K562 (cell line): Measurements from ENCODE around the gene NT5DC1. TPM values are rescaled to one million over a fixed set of nuclear protein-coding genes. Genes with fewer than 3 reads are reported as not detected.

Source experiments
- DPF2 ChIP-seq: fragments of 450-650 bp; IDR thresholded peaks from 2 replicates; pipeline ENCODE4 v1.6.1; 2016
- ESRRB ChIP-seq: fragments of 250-450 bp; sonication (Bioruptor Pico); IDR thresholded peaks from 2 replicates; pipeline ENCODE4 v1.5.0; 2020; ENCODE audit warnings: mild to moderate bottlenecking, moderate library complexity, borderline replicate concordance
- GABPB1 ChIP-seq: sonication (generic); formaldehyde crosslinking; IDR thresholded peaks from 2 replicates; pipeline ENCODE4 v1.8.0; 2022; ENCODE audit warnings: mild to moderate bottlenecking, missing genetic modification reagents
- MAFF ChIP-seq: IDR thresholded peaks from 2 replicates; pipeline ENCODE4 v1.6.1; 2012; ENCODE audit warnings: low read length, improper control_type of control experiment
- MCM7 ChIP-seq, 2 experiments: fragments of 450-650 bp; IDR thresholded peaks; 2 replicates each; pipeline ENCODE4 v1.6.1; 2016 to 2018
- NR2C1 ChIP-seq, 2 experiments: fragments of 450-650 bp; IDR thresholded peaks; 2 replicates each; pipeline ENCODE4 v1.6.1; 2017; ENCODE audit warnings: mild to moderate bottlenecking in 2 of 2, antibody characterized with exemption in 1 of 2, inconsistent platforms in 1 of 2, missing compliant biosample characterization in 1 of 2, missing genetic modification characterization in 1 of 2
- SAP30 ChIP-seq: fragments of 200-600 bp; sonication (generic); IDR thresholded peaks from 2 replicates; pipeline ENCODE4 v1.6.1; 2012; ENCODE audit warnings: borderline replicate concordance, low read depth, mild to moderate bottlenecking, moderate library complexity, low read length, control low read depth, inconsistent platforms; ENCODE audit not compliant: insufficient read depth, poor library complexity, severe bottlenecking
- SMARCE1 ChIP-seq: fragments of 450-650 bp; IDR thresholded peaks from 2 replicates; pipeline ENCODE4 v1.7.1; 2016; ENCODE audit warnings: mild to moderate bottlenecking
- TEAD4 ChIP-seq, 2 experiments: sonication (generic) in 1 of 2; formaldehyde crosslinking in 1 of 2; IDR thresholded peaks; 2 replicates each; pipeline versions ENCODE4 v1.6.1 to v1.8.0; 2012 to 2022; ENCODE audit warnings: borderline replicate concordance in 1 of 2, inconsistent platforms in 1 of 2, low read length in 1 of 2, mild to moderate bottlenecking in 1 of 2, missing genetic modification reagents in 1 of 2
- ZNF239 ChIP-seq: fragments of 250-450 bp; sonication (Bioruptor Pico); IDR thresholded peaks from 2 replicates; pipeline ENCODE4 v1.4.0; 2020; ENCODE audit warnings: mild to moderate bottlenecking
- polyA plus RNA-seq, 8 experiments: library from polyadenylated mRNA; depleted of rRNA in 4 of 8; stranded (reverse) in 5 of 8; unstranded in 3 of 8; fragments of >200 nt; fragmentation: Nextera tagmentation in 2 of 8; fragmentation: Illumina TruSeq in 1 of 8; extraction: Ambion mirVana in 2 of 8; extraction: Trizol in 1 of 8; gene quantifications; 2 replicates each; pipeline versions ENCODE4 v1.2.1 to v1.2.3, GENCODE V29; 2011 to 2014; ENCODE audit warnings: inconsistent platforms in 1 of 8, missing spikeins in 1 of 8
- total RNA-seq, 7 experiments: library from RNA; depleted of rRNA in 6 of 7; stranded (reverse); fragments of >200 nt in 6 of 7; fragmentation: Illumina TruSeq in 2 of 7; extraction: Trizol in 2 of 7; gene quantifications; 2 replicates each; pipeline versions ENCODE4 v1.2.1 to v1.2.3, GENCODE V29; 2011 to 2021; ENCODE audit warnings: low replicate concordance in 1 of 7
- TF ChIP-seq, protein P1 (sequence below), 3 experiments: IDR thresholded peaks in 2 of 3; conservative IDR thresholded peaks in 1 of 3; 2 replicates each; pipeline ENCODE4 v1.5.1; 2011 to 2012; ENCODE audit warnings: low read length in 3 of 3, mild to moderate bottlenecking in 3 of 3, control low read depth in 2 of 3, improper control_type of control experiment in 1 of 3, inconsistent platforms in 1 of 3, low read depth in 1 of 3, mixed read lengths in 1 of 3, moderate library complexity in 1 of 3; ENCODE audit not compliant: insufficient read depth in 2 of 3
- TF ChIP-seq, protein P2 (sequence below): fragments of 250-450 bp; sonication (Bioruptor Pico); IDR thresholded peaks from 2 replicates; pipeline ENCODE4 v1.4.0; 2020; ENCODE audit warnings: mild to moderate bottlenecking, moderate library complexity
- TF ChIP-seq, protein P3 (sequence below): fragments of 450-650 bp; IDR thresholded peaks from 2 replicates; pipeline ENCODE4 v1.6.1; 2016; ENCODE audit warnings: mild to moderate bottlenecking
- TF ChIP-seq, protein P4 (sequence below): sonication (generic); formaldehyde crosslinking; IDR thresholded peaks from 2 replicates; pipeline ENCODE4 v1.8.1; 2023; ENCODE audit warnings: mild to moderate bottlenecking, missing genetic modification reagents, moderate library complexity
- TF ChIP-seq, protein P5 (sequence below), 2 experiments: fragments of 450-650 bp in 1 of 2; sonication (generic) in 1 of 2; formaldehyde crosslinking in 1 of 2; IDR thresholded peaks in 1 of 2; conservative IDR thresholded peaks in 1 of 2; 2 replicates each; pipeline versions ENCODE4 v1.6.1 to v1.8.1; 2016 to 2023; ENCODE audit warnings: mild to moderate bottlenecking in 2 of 2, moderate library complexity in 2 of 2, inconsistent platforms in 1 of 2, missing genetic modification reagents in 1 of 2

Gene NT5DC1
- total and polyA plus RNA-seq, 9 of the 15 experiments (the other 6 are each of a cell fraction or from before 2014, with no cell fraction given), result 4.9 to 28.5 (median 16.3) TPM

DNA sequence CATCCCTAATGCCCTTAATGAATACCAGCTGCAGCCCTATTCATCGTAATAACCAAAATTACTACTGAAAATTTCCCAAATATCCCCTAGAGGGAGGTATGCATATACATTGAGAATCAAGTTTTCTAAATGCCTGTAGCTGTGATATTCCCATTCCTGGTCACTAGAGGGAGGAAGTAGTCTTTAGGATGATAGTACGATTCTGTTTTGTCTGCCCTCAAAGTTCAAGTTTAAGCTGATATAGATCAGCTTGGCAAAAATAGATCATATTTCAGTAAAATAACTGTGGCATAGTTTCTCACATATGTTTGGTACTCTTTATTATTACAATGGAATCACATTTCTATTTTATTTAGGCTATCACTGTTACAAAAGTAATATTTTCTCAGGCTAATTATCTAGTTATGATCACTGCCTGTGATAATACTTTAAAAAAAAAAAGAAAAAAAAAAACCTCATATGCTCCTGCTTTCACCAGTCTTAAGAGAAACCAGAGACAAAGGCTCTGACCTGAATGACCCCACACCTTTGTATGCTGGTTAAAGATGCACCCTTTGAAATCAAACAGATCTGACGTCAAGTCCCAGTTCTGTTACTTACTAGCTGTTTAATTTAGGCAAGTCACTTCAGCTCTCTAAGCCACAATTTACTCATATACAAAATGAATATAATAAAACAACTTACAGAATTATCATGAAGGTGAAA is 168.1 kb downstream of the NT5DC1 start (continued):
- TF ChIP-seq, protein P1, sequence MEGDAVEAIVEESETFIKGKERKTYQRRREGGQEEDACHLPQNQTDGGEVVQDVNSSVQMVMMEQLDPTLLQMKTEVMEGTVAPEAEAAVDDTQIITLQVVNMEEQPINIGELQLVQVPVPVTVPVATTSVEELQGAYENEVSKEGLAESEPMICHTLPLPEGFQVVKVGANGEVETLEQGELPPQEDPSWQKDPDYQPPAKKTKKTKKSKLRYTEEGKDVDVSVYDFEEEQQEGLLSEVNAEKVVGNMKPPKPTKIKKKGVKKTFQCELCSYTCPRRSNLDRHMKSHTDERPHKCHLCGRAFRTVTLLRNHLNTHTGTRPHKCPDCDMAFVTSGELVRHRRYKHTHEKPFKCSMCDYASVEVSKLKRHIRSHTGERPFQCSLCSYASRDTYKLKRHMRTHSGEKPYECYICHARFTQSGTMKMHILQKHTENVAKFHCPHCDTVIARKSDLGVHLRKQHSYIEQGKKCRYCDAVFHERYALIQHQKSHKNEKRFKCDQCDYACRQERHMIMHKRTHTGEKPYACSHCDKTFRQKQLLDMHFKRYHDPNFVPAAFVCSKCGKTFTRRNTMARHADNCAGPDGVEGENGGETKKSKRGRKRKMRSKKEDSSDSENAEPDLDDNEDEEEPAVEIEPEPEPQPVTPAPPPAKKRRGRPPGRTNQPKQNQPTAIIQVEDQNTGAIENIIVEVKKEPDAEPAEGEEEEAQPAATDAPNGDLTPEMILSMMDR (IDR thresholded peaks at IDR 0.05 in 2 of 3, conservative IDR thresholded peaks at IDR 0.05 in 1 of 3; ENCODE audit: insufficient read depth in 2 of 3, low read depth in 1 of 3, low read length in 3 of 3), result peak; percentile 88 to 99 (median 97)
- no peak for TF ChIP-seq ESRRB
- TF ChIP-seq NR2C1 (IDR thresholded peaks at IDR 0.05), result peak; percentile 46; the same call in 1 of the 2 replicates
- TF ChIP-seq NR2C1 (tag; IDR thresholded peaks at IDR 0.05), result 0 out of 2 replicates have a peak, but pooled peaks have one; percentile 32
- no peak for TF ChIP-seq ZNF239 (CRISPR knock-in tag)
- no peak for TF ChIP-seq SMARCE1
- TF ChIP-seq, protein P2, sequence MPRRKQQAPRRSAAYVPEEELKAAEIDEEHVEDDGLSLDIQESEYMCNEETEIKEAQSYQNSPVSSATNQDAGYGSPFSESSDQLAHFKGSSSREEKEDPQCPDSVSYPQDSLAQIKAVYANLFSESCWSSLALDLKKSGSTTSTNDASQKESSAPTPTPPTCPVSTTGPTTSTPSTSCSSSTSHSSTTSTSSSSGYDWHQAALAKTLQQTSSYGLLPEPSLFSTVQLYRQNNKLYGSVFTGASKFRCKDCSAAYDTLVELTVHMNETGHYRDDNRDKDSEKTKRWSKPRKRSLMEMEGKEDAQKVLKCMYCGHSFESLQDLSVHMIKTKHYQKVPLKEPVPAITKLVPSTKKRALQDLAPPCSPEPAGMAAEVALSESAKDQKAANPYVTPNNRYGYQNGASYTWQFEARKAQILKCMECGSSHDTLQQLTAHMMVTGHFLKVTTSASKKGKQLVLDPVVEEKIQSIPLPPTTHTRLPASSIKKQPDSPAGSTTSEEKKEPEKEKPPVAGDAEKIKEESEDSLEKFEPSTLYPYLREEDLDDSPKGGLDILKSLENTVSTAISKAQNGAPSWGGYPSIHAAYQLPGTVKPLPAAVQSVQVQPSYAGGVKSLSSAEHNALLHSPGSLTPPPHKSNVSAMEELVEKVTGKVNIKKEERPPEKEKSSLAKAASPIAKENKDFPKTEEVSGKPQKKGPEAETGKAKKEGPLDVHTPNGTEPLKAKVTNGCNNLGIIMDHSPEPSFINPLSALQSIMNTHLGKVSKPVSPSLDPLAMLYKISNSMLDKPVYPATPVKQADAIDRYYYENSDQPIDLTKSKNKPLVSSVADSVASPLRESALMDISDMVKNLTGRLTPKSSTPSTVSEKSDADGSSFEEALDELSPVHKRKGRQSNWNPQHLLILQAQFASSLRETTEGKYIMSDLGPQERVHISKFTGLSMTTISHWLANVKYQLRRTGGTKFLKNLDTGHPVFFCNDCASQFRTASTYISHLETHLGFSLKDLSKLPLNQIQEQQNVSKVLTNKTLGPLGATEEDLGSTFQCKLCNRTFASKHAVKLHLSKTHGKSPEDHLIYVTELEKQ (CRISPR knock-in tag), result no peak
- TF ChIP-seq, protein P3, sequence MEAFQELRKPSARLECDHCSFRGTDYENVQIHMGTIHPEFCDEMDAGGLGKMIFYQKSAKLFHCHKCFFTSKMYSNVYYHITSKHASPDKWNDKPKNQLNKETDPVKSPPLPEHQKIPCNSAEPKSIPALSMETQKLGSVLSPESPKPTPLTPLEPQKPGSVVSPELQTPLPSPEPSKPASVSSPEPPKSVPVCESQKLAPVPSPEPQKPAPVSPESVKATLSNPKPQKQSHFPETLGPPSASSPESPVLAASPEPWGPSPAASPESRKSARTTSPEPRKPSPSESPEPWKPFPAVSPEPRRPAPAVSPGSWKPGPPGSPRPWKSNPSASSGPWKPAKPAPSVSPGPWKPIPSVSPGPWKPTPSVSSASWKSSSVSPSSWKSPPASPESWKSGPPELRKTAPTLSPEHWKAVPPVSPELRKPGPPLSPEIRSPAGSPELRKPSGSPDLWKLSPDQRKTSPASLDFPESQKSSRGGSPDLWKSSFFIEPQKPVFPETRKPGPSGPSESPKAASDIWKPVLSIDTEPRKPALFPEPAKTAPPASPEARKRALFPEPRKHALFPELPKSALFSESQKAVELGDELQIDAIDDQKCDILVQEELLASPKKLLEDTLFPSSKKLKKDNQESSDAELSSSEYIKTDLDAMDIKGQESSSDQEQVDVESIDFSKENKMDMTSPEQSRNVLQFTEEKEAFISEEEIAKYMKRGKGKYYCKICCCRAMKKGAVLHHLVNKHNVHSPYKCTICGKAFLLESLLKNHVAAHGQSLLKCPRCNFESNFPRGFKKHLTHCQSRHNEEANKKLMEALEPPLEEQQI, result peak; percentile 28; the same call in 1 of the 2 replicates
- no peak for TF ChIP-seq SAP30
- no peak for TF ChIP-seq GABPB1 (CRISPR knock-in tag)
- TF ChIP-seq MAFF, result no peak
- TF ChIP-seq, protein P4, sequence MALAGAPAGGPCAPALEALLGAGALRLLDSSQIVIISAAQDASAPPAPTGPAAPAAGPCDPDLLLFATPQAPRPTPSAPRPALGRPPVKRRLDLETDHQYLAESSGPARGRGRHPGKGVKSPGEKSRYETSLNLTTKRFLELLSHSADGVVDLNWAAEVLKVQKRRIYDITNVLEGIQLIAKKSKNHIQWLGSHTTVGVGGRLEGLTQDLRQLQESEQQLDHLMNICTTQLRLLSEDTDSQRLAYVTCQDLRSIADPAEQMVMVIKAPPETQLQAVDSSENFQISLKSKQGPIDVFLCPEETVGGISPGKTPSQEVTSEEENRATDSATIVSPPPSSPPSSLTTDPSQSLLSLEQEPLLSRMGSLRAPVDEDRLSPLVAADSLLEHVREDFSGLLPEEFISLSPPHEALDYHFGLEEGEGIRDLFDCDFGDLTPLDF, result no peak
- no peak for TF ChIP-seq MCM7 (IDR thresholded peaks at IDR 0.05)
- peak; percentile 28; the same call in 1 of the 2 replicates for TF ChIP-seq DPF2
- peak; percentile 54 for TF ChIP-seq TEAD4 (IDR thresholded peaks at IDR 0.05; ENCODE audit: low read length)
- TF ChIP-seq TEAD4 (CRISPR knock-in tag; IDR thresholded peaks at IDR 0.05; ENCODE audit: borderline replicate concordance), result no peak
- TF ChIP-seq, protein P5, sequence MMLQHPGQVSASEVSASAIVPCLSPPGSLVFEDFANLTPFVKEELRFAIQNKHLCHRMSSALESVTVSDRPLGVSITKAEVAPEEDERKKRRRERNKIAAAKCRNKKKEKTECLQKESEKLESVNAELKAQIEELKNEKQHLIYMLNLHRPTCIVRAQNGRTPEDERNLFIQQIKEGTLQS (IDR thresholded peaks at IDR 0.05), result no peak
- TF ChIP-seq, protein P5 (CRISPR knock-in tag; conservative IDR thresholded peaks at IDR 0.05), result no peak
